HepG2 (cell line): ENCODE results near the gene ASB9. TPM values are rescaled to one million over a fixed set of nuclear protein-coding genes. Genes with fewer than 3 reads are reported as not detected.

Experiments
- HNRNPH1 ChIP-seq: fragments of 200-400 bp; formaldehyde crosslinking; optimal IDR thresholded peaks from 2 replicates; pipeline ENCODE3; 2017; ENCODE audit warnings: mild to moderate bottlenecking, low read depth, low read length
- KLF6 ChIP-seq: IDR thresholded peaks from 2 replicates; pipeline ENCODE4 v1.8.0; 2016; ENCODE audit warnings: missing biosample characterization, missing genetic modification reagents
- MTF1 ChIP-seq: sonication (generic); formaldehyde crosslinking; IDR thresholded peaks from 2 replicates; pipeline ENCODE4 v1.5.0; 2020; ENCODE audit warnings: missing genetic modification reagents
- MZF1 ChIP-seq: sonication (generic); formaldehyde crosslinking; IDR thresholded peaks from 2 replicates; pipeline ENCODE4 v1.8.1; 2023; ENCODE audit warnings: mild to moderate bottlenecking, missing genetic modification reagents, borderline replicate concordance
- PHF8 ChIP-seq: sonication (generic); formaldehyde crosslinking; IDR thresholded peaks from 2 replicates; pipeline ENCODE4 v1.5.0; 2020; ENCODE audit warnings: missing genetic modification reagents
- PITX1 ChIP-seq: sonication (generic); formaldehyde crosslinking; IDR thresholded peaks from 2 replicates; pipeline ENCODE4 v1.5.1; 2020; ENCODE audit warnings: mild to moderate bottlenecking, missing genetic modification reagents
- RCOR2 ChIP-seq: IDR thresholded peaks from 2 replicates; pipeline ENCODE4 v1.6.1; 2016; ENCODE audit warnings: missing biosample characterization, missing genetic modification reagents
- SIN3A ChIP-seq: IDR thresholded peaks from 2 replicates; pipeline ENCODE4 v1.6.1; 2011; ENCODE audit warnings: low read depth, mild to moderate bottlenecking, control low read depth, low read length, borderline replicate concordance
- ZNF121 ChIP-seq: sonication (generic); formaldehyde crosslinking; IDR thresholded peaks from 2 replicates; pipeline ENCODE4 v1.5.0; 2020; ENCODE audit warnings: mild to moderate bottlenecking, missing genetic modification reagents
- ZNF207 ChIP-seq: fragments of 450-650 bp; IDR thresholded peaks from 2 replicates; pipeline ENCODE4 v1.6.1; 2016; ENCODE audit warnings: antibody characterized with exemption, borderline replicate concordance
- ZNF335 ChIP-seq: sonication (generic); formaldehyde crosslinking; IDR thresholded peaks from 2 replicates; pipeline ENCODE4 v1.4.0; 2020; ENCODE audit warnings: missing genetic modification reagents
- ZNF33B ChIP-seq: sonication (generic); formaldehyde crosslinking; IDR thresholded peaks from 2 replicates; pipeline ENCODE4 v1.5.1; 2020; ENCODE audit warnings: mild to moderate bottlenecking, missing genetic modification reagents
- ZNF382 ChIP-seq: sonication (generic); formaldehyde crosslinking; IDR thresholded peaks from 2 replicates; pipeline ENCODE4 v1.5.0; 2020; ENCODE audit warnings: missing genetic modification reagents, mild to moderate bottlenecking, borderline replicate concordance
- ZNF468 ChIP-seq: sonication (generic); formaldehyde crosslinking; IDR thresholded peaks from 2 replicates; pipeline ENCODE4 v1.8.0; 2022; ENCODE audit warnings: mild to moderate bottlenecking, moderate library complexity, missing genetic modification reagents
- ZNF572 ChIP-seq: sonication (generic); formaldehyde crosslinking; IDR thresholded peaks from 2 replicates; pipeline ENCODE4 v1.5.1; 2020; ENCODE audit warnings: mild to moderate bottlenecking, missing genetic modification reagents
- ZNF614 ChIP-seq: IDR thresholded peaks from 2 replicates; pipeline ENCODE4 v1.6.1; 2018; ENCODE audit warnings: missing biosample characterization, missing genetic modification reagents, inconsistent platforms, borderline replicate concordance
- ZNF850 ChIP-seq: sonication (generic); formaldehyde crosslinking; conservative IDR thresholded peaks from 2 replicates; pipeline ENCODE4 v1.9.0; 2021; ENCODE audit warnings: mild to moderate bottlenecking, missing genetic modification reagents
- polyA plus RNA-seq, 8 experiments: library from polyadenylated mRNA; depleted of rRNA in 3 of 8; stranded (reverse) in 7 of 8; unstranded in 1 of 8; fragments of >200 nt; fragmentation: Illumina TruSeq in 4 of 8; extraction: Trizol in 4 of 8; gene quantifications; 2 replicates each; pipeline versions ENCODE4 v1.2.1 to v1.2.3, GENCODE V29; 2011 to 2016; ENCODE audit warnings: low read depth in 4 of 8, missing spikeins in 1 of 8, mixed read lengths in 1 of 8; ENCODE audit not compliant: insufficient read depth in 1 of 8
- total RNA-seq, 5 experiments: library from RNA; depleted of rRNA; stranded (reverse); fragments of >200 nt; fragmentation: Illumina TruSeq; extraction: Trizol; gene quantifications; 2 replicates each; pipeline ENCODE4 v1.2.3, GENCODE V29; 2016; ENCODE audit warnings: low read depth in 1 of 5
- TF ChIP-seq, protein P1 (sequence below): sonication (generic); formaldehyde crosslinking; IDR thresholded peaks from 2 replicates; pipeline ENCODE4 v1.5.1; 2020; ENCODE audit warnings: missing genetic modification reagents, mild to moderate bottlenecking, borderline replicate concordance
- TF ChIP-seq, protein P2 (sequence below): sonication (generic); formaldehyde crosslinking; IDR thresholded peaks from 2 replicates; pipeline ENCODE4 v1.4.0; 2020; ENCODE audit warnings: missing genetic modification reagents, mild to moderate bottlenecking, borderline replicate concordance
- TF ChIP-seq, protein P3 (sequence below): sonication (generic); formaldehyde crosslinking; IDR thresholded peaks from 2 replicates; pipeline ENCODE4 v1.8.1; 2023; ENCODE audit warnings: mild to moderate bottlenecking, missing genetic modification reagents
- TF ChIP-seq, protein P4 (sequence below): sonication (generic); formaldehyde crosslinking; IDR thresholded peaks from 2 replicates; pipeline ENCODE4 v1.4.0; 2020; ENCODE audit warnings: missing genetic modification reagents
- TF ChIP-seq, protein P5 (sequence below): sonication (generic); formaldehyde crosslinking; conservative IDR thresholded peaks from 2 replicates; pipeline ENCODE4 v1.8.0; 2022; ENCODE audit warnings: low read depth, missing genetic modification reagents

ASB9 gene
- total and polyA plus RNA-seq, 2 of the 13 experiments (the other 11 are each of a cell fraction or from before 2014, with no cell fraction given): 4.2 to 13.8 TPM

DNA sequence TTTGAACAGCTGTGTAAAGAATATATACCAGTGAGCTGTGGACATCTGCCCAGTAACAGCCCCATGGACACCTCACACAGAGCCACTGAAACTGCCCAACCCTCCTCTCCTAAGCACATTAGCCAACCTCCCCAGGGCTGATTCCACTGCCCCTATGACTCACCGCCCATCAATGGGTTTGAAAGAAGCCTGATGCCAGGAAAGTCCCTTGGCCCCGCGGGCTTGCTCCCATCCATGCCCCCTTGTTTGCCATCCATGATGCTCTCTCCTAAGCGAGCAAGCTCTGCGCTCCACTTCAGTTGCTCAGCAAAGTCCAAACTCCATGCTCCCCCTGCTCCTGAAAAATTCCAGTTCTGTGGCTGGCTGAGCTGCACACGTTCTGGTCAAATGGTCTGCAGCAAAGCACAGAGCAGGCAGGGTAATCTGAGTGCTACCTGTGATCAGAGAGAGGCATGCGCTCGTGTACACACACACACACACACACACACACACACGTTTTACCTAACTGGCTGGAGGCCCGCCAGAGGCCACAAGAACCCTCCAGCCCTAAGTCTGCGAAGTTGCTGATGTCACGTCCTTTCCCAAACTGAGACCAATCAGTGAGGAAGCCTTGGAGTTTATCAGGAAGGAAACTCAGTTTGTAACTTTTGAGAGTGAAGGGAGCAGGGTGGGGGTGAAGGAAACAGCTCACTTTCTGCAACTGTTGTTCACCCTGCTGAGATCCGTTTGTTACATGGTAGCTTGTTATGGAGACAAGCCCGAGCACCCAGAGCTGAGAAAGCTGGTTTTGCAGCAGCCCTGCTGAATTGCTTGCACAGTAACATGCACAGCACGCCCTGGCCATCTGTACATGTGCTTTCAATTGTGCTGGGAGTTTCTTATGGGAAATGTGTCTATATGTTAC is at the start of gene ASB9 (continued):
- TF ChIP-seq KLF6: no peak
- no peak for TF ChIP-seq MTF1 (CRISPR knock-in tag)
- TF ChIP-seq, protein P1, sequence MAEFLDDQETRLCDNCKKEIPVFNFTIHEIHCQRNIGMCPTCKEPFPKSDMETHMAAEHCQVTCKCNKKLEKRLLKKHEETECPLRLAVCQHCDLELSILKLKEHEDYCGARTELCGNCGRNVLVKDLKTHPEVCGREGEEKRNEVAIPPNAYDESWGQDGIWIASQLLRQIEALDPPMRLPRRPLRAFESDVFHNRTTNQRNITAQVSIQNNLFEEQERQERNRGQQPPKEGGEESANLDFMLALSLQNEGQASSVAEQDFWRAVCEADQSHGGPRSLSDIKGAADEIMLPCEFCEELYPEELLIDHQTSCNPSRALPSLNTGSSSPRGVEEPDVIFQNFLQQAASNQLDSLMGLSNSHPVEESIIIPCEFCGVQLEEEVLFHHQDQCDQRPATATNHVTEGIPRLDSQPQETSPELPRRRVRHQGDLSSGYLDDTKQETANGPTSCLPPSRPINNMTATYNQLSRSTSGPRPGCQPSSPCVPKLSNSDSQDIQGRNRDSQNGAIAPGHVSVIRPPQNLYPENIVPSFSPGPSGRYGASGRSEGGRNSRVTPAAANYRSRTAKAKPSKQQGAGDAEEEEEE (CRISPR knock-in tag): no peak
- TF ChIP-seq, protein P2, sequence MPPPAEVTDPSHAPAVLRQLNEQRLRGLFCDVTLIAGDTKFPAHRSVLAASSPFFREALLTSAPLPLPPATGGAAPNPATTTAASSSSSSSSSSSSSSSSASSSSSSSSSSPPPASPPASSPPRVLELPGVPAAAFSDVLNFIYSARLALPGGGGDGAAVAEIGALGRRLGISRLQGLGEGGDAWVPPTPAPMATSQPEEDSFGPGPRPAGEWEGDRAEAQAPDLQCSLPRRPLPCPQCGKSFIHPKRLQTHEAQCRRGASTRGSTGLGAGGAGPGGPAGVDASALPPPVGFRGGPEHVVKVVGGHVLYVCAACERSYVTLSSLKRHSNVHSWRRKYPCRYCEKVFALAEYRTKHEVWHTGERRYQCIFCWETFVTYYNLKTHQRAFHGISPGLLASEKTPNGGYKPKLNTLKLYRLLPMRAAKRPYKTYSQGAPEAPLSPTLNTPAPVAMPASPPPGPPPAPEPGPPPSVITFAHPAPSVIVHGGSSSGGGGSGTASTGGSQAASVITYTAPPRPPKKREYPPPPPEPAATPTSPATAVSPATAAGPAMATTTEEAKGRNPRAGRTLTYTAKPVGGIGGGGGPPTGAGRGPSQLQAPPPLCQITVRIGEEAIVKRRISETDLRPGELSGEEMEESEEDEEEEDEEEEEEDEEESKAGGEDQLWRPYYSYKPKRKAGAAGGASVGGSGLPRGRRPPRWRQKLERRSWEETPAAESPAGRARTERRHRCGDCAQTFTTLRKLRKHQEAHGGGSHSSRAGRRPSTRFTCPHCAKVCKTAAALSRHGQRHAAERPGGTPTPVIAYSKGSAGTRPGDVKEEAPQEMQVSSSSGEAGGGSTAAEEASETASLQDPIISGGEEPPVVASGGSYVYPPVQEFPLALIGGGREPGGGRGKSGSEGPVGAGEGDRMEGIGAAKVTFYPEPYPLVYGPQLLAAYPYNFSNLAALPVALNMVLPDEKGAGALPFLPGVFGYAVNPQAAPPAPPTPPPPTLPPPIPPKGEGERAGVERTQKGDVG (CRISPR knock-in tag): no peak
- TF ChIP-seq, protein P3, sequence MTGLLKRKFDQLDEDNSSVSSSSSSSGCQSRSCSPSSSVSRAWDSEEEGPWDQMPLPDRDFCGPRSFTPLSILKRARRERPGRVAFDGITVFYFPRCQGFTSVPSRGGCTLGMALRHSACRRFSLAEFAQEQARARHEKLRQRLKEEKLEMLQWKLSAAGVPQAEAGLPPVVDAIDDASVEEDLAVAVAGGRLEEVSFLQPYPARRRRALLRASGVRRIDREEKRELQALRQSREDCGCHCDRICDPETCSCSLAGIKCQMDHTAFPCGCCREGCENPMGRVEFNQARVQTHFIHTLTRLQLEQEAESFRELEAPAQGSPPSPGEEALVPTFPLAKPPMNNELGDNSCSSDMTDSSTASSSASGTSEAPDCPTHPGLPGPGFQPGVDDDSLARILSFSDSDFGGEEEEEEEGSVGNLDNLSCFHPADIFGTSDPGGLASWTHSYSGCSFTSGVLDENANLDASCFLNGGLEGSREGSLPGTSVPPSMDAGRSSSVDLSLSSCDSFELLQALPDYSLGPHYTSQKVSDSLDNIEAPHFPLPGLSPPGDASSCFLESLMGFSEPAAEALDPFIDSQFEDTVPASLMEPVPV: no peak
- TF ChIP-seq SIN3A: no peak
- TF ChIP-seq, protein P4, sequence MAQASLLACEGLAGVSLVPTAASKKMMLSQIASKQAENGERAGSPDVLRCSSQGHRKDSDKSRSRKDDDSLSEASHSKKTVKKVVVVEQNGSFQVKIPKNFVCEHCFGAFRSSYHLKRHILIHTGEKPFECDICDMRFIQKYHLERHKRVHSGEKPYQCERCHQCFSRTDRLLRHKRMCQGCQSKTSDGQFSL (CRISPR knock-in tag): no peak
- TF ChIP-seq ZNF850 (CRISPR knock-in tag): no peak
- no peak for TF ChIP-seq ZNF614 (CRISPR knock-in tag)
- TF ChIP-seq HNRNPH1: no peak
- TF ChIP-seq ZNF335 (CRISPR knock-in tag): no peak
- no peak for TF ChIP-seq ZNF121 (CRISPR knock-in tag)
- TF ChIP-seq ZNF382 (CRISPR knock-in tag): no peak
- no peak for TF ChIP-seq MZF1 (CRISPR knock-in tag)
- TF ChIP-seq ZNF33B (CRISPR knock-in tag): no peak
- TF ChIP-seq PHF8 (CRISPR knock-in tag): no peak
- no peak for TF ChIP-seq ZNF572
- no peak for TF ChIP-seq ZNF207
- TF ChIP-seq ZNF468: no peak
- TF ChIP-seq, protein P5, sequence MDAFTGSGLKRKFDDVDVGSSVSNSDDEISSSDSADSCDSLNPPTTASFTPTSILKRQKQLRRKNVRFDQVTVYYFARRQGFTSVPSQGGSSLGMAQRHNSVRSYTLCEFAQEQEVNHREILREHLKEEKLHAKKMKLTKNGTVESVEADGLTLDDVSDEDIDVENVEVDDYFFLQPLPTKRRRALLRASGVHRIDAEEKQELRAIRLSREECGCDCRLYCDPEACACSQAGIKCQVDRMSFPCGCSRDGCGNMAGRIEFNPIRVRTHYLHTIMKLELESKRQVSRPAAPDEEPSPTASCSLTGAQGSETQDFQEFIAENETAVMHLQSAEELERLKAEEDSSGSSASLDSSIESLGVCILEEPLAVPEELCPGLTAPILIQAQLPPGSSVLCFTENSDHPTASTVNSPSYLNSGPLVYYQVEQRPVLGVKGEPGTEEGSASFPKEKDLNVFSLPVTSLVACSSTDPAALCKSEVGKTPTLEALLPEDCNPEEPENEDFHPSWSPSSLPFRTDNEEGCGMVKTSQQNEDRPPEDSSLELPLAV: no peak
- TF ChIP-seq PITX1 (CRISPR knock-in tag): no peak
- TF ChIP-seq RCOR2 (CRISPR knock-in tag): no peak
